Right lung (tissue), 5 donors: Measurements from ENCODE around the gene FAP. TPM values are rescaled to one million over a fixed set of nuclear protein-coding genes. Genes with fewer than 3 reads are reported as not detected.

Source experiments
- DNase-seq, 2 donors: peaks; one replicate each; pipeline ENCODE4 v3.0.0-alpha.2; 2013
- polyA plus RNA-seq, 5 donors: library from polyadenylated mRNA; unstranded; fragments of 120-200 nt; gene quantifications; one replicate each; pipeline versions ENCODE4 v1.2.1 to v1.2.3, GENCODE V29; 2013; ENCODE audit warnings: inconsistent platforms in 1 of 5, low replicate concordance in 1 of 5; ENCODE audit not compliant: insufficient read length in 5 of 5, insufficient read depth in 1 of 5

The FAP gene
- polyA plus RNA-seq, 5 donors, result 17.1 to 51.6 (median 32.5) TPM

GRCh38 chr2:162244541-162245031 is 1.3 kb upstream of the FAP start:
- DNase-seq, result no peak

GRCh38 chr2:162243715-162244114 is 470 bp upstream of the FAP start:
- DNase-seq, result no peak

GRCh38 chr2:162242586-162243280 is 512 bp downstream of the FAP start:
- no peak for DNase-seq

- no peak for DNase-seq
Observed at GRCh38 chr2:162241571-162241970, 1.7 kb downstream of the FAP start.

GRCh38 chr2:162234620-162235462 is 8.4 kb downstream of the FAP start:
- no peak for DNase-seq

- no peak for DNase-seq
Observed at GRCh38 chr2:162233197-162233596, 10.0 kb downstream of the FAP start.

GRCh38 chr2:162232671-162233070 is 10.6 kb downstream of the FAP start:
- DNase-seq, result no peak

- no peak for DNase-seq
Observed at GRCh38 chr2:162232027-162232426, 11.2 kb downstream of the FAP start.

GRCh38 chr2:162230761-162231160 is 12.5 kb downstream of the FAP start:
- DNase-seq, result no peak

- no peak for DNase-seq
Observed at GRCh38 chr2:162226836-162227235, 16.4 kb downstream of the FAP start.

- no peak for DNase-seq
Observed at GRCh38 chr2:162221064-162221463, 22.2 kb downstream of the FAP start.

GRCh38 chr2:162220368-162220767 is 22.9 kb downstream of the FAP start:
- no peak for DNase-seq

- DNase-seq, result no peak
Observed at GRCh38 chr2:162219426-162219825, 23.8 kb downstream of the FAP start.

GRCh38 chr2:162217598-162217997 is 25.6 kb downstream of the FAP start:
- DNase-seq, result no peak

- DNase-seq, result no peak
Observed at GRCh38 chr2:162215162-162215561, 28.1 kb downstream of the FAP start.

- DNase-seq, result no peak
Observed at GRCh38 chr2:162212366-162212765, 30.9 kb downstream of the FAP start.

- DNase-seq, result no peak
Observed at GRCh38 chr2:162211732-162212131, 31.5 kb downstream of the FAP start.

- no peak for DNase-seq
Observed at GRCh38 chr2:162210385-162210784, 32.9 kb downstream of the FAP start.

GRCh38 chr2:162202203-162202602 is 41.0 kb downstream of the FAP start:
- no peak for DNase-seq

GRCh38 chr2:162200636-162201035 is 42.6 kb downstream of the FAP start:
- DNase-seq, result no peak

GRCh38 chr2:162199913-162200312 is 43.3 kb downstream of the FAP start:
- no peak for DNase-seq

- no peak for DNase-seq
Observed at GRCh38 chr2:162198239-162198638, 45.0 kb downstream of the FAP start.
